Fibroblast of pulmonary artery (primary cell): ENCODE data around the gene MYL6B.
A peak's percentile ranks its signal among the peaks of the same experiment; 100 is the strongest.

Source experiments
- DNase-seq: peaks from one replicate; pipeline ENCODE4 v3.0.0-alpha.2; 2010; ENCODE audit warnings: low read depth
- H3K4me3 ChIP-seq: replicated peaks from 2 replicates; pipeline ENCODE4 v1.5.1; 2011; ENCODE audit warnings: low read depth, mild to moderate bottlenecking, control low read depth, low read length, moderate library complexity
- CTCF ChIP-seq: IDR thresholded peaks from 2 replicates; pipeline ENCODE4 v1.5.1; 2011; ENCODE audit warnings: mild to moderate bottlenecking, control low read depth, low read length, inconsistent platforms; ENCODE audit errors: missing control alignments

The MYL6B gene

GRCh38 chr12:56124133-56124532 is 28.3 kb upstream of the MYL6B start:
- no peak for TF ChIP-seq CTCF
- H3K4me3 ChIP-seq: no peak overlapping the region
- no peak for DNase-seq

- no peak for TF ChIP-seq CTCF
- DNase-seq: no peak
- no peak overlapping the region for H3K4me3 ChIP-seq
These were observed 25.6 kb upstream of the MYL6B start for GRCh38 chr12:56126732-56127239.

- TF ChIP-seq CTCF: no peak
- H3K4me3 ChIP-seq: peak overlapping the region; percentile 53
- no peak for DNase-seq
These were observed 24.9 kb upstream of the MYL6B start for GRCh38 chr12:56127485-56127887.

- no peak for TF ChIP-seq CTCF
- peak within 1 kb of the TSS; percentile 90 for H3K4me3 ChIP-seq
- DNase-seq: peak; percentile 100
These were observed 24.3 kb upstream of the MYL6B start, which contains the start of gene ESYT1 for GRCh38 chr12:56127888-56128669. TSS of gene ESYT1 (plus strand) at chr12:56128267. CDS start at chr12:56128320, 53 bp downstream.

GRCh38 chr12:56128670-56129205 is 23.6 kb upstream of the MYL6B start:
- peak; percentile 31 for DNase-seq
- no peak for TF ChIP-seq CTCF
- H3K4me3 ChIP-seq: peak overlapping the region; percentile 90

GRCh38 chr12:56129206-56129941 is 23.0 kb upstream of the MYL6B start:
- H3K4me3 ChIP-seq: peak overlapping the region; percentile 90
- peak; percentile 59 for DNase-seq

More at GRCh38 chr12:56129206-56129941, 23.0 kb upstream of the MYL6B start:
- TF ChIP-seq CTCF: no peak
